Cardiac muscle cell (in vitro differentiated cells and primary cell): ENCODE measurements around the gene KLHL30. TPM values are rescaled to one million over a fixed set of nuclear protein-coding genes. Genes with fewer than 3 reads are reported as not detected.

Experiments used
- DNase-seq, 2 donors: peaks; one replicate each; pipeline versions ENCODE4 v3.0.0 to v3.0.0-alpha.2; 2010 to 2017; ENCODE audit warnings: low read depth in 1 of 2, low spot score in 1 of 2
- H3K27ac ChIP-seq: fragments of 200-600 bp; sonication (generic); 2 replicates; pipeline ENCODE4 v1.5.1; 2016
- H3K27me3 ChIP-seq: fragments of 200-600 bp; sonication (generic); 2 replicates; pipeline ENCODE4 v1.6.0; 2016; ENCODE audit warnings: control low read depth
- H3K36me3 ChIP-seq: fragments of 200-600 bp; sonication (generic); 2 replicates; pipeline ENCODE4 v1.5.1; 2016; ENCODE audit warnings: control low read depth
- H3K4me1 ChIP-seq: fragments of 200-600 bp; sonication (generic); 2 replicates; pipeline ENCODE4 v1.8.1; 2017; ENCODE audit warnings: low read depth, mild to moderate bottlenecking, mixed run types
- H3K4me3 ChIP-seq: fragments of 200-600 bp; sonication (generic); 2 replicates; pipeline ENCODE4 v1.5.1; 2016; ENCODE audit warnings: mild to moderate bottlenecking
- H3K9me3 ChIP-seq: fragments of 200-600 bp; sonication (generic); 2 replicates; pipeline ENCODE4 v1.5.1; 2017; ENCODE audit warnings: low read depth, mild to moderate bottlenecking, control low read depth
- polyA plus RNA-seq: library from polyadenylated mRNA; unstranded; fragments of >200 nt; fragmentation: Nextera tagmentation; extraction: Ambion mirVana; gene quantifications from 2 replicates; pipeline ENCODE4 v1.2.1, GENCODE V29; 2016
- total RNA-seq: library from RNA; depleted of rRNA; stranded (reverse); fragments of >200 nt; gene quantifications from 2 replicates; pipeline ENCODE4 v1.2.3, GENCODE V29; 2016
- TF ChIP-seq, protein P1 (sequence below): IDR thresholded peaks from 2 replicates; pipeline ENCODE4 v1.5.1; 2012; ENCODE audit warnings: low read depth, mild to moderate bottlenecking, low read length

The KLHL30 gene
- total and polyA plus RNA-seq, 2 experiments from 2014 or later = 6.7 to 31.7 TPM

DNA sequence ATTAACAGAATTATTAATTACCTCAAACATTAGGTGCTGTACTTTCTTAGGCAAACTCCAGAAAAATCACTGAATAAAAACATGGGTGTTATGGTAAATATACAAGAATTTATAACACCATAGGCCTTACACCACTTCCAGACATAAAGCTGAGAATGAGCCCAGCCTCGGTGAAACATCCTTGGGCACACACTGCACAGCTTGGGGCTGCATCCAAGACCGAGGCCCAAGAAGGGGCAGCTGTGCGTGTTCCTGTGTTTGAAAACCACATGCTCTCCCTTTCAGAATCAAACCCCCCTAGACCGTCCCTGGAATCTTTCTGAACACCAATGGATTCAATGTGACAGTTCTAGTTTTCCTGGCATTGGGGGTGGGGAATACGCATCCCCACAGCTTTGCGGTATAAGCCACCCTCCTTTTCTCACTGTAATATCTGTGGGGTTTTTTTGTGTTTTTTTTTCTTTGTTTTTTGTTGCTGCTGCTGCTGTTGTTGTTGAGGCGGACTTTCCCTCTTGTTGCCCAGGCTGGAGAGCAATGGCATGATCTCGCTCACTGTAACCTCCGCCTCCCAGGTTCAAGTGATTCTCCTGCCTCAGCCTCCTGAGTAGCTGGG, 33.2 kb downstream of the KLHL30 start:
- Histone ChIP-seq H3K9me3 (no peaks in the 10 kb centered on the region), H3K36me3 (peaks cover 39% of the 10 kb centered on the region), H3K27me3 (no peaks in the 10 kb centered on the region), H3K4me3 (no peak overlapping the region), H3K27ac (no peak overlapping the region), H3K4me1 (no peaks in the 10 kb centered on the region)
- no peak for DNase-seq
- TF ChIP-seq, protein P1, sequence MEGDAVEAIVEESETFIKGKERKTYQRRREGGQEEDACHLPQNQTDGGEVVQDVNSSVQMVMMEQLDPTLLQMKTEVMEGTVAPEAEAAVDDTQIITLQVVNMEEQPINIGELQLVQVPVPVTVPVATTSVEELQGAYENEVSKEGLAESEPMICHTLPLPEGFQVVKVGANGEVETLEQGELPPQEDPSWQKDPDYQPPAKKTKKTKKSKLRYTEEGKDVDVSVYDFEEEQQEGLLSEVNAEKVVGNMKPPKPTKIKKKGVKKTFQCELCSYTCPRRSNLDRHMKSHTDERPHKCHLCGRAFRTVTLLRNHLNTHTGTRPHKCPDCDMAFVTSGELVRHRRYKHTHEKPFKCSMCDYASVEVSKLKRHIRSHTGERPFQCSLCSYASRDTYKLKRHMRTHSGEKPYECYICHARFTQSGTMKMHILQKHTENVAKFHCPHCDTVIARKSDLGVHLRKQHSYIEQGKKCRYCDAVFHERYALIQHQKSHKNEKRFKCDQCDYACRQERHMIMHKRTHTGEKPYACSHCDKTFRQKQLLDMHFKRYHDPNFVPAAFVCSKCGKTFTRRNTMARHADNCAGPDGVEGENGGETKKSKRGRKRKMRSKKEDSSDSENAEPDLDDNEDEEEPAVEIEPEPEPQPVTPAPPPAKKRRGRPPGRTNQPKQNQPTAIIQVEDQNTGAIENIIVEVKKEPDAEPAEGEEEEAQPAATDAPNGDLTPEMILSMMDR = no peak

DNA sequence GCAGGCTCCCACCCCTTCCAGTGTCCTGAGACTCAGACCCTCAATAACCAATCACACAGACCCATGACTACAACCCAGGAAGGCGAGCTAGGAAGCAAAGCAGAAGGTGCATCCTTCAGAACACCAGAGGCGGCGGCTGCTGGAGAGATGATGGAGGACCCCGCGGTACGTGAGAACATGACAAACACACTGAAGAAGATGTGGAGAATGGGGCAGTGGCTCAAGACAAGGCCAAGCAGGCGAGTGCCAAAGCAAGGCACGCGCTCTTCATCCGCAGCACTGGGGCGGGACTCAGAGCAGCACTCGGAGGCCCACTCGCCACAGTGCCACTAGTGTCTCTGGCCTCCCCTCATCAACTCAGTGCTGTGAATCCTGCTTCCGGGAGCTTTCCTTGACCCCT, 34.0 kb downstream of the KLHL30 start:
- Histone ChIP-seq H3K4me3 (no peak overlapping the region), H3K36me3 (peaks cover 43% of the 10 kb centered on the region), H3K27ac (no peak overlapping the region), H3K27me3 (no peaks in the 10 kb centered on the region), H3K9me3 (no peaks in the 10 kb centered on the region), H3K4me1 (no peaks in the 10 kb centered on the region)
- DNase-seq = no peak
- TF ChIP-seq, protein P1 = no peak

DNA sequence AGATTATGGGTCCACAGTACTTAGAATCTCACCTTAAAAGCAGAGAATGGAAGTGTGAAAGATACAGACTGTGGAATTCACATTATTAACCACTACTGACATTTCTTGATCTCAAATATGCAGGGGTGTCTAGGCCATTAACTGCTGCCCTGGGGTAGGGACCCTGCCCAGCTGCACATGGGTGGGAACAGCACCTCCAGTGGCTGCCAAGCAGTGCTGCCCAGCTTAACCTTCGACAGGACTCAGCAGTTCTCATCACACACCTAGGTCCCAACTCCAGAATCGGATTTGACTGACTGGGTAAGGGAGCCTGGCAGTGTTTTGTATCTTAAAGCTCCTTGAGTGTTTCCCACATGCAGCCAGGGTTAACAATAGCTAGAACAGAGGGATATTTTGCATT, 35.2 kb downstream of the KLHL30 start:
- H3K4me3 ChIP-seq = no peak overlapping the region
- H3K4me1 ChIP-seq = no peaks in the 10 kb centered on the region
- no peak overlapping the region for H3K27ac ChIP-seq
- no peak for DNase-seq
- no peaks in the 10 kb centered on the region for H3K27me3 ChIP-seq
- peaks cover 55% of the 10 kb centered on the region for H3K36me3 ChIP-seq
- TF ChIP-seq, protein P1 = no peak
- no peaks in the 10 kb centered on the region for H3K9me3 ChIP-seq

DNA sequence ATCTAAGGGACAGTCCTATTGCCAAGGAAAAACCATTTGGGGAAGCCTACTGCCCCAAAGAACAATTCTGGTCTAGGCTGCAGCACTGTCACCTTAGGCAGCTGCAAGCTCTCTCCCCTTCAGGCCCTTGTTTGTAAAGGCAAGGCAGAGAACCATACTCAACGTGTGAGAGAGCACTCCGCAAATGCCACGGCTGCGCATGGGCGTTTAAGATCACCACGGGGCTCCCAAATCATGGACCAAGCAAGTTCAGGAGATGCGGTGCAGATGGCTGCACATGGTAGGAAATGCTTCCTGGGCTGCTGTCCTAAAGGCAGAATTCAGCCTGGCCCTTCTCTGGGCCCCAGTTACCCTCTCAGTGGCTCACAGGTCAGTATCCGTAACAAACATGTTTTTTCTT, 35.8 kb downstream of the KLHL30 start:
- H3K27ac ChIP-seq = no peak overlapping the region
- H3K4me3 ChIP-seq = no peak overlapping the region
- no peak for DNase-seq
- peaks cover 60% of the 10 kb centered on the region for H3K36me3 ChIP-seq
- no peaks in the 10 kb centered on the region for H3K4me1 ChIP-seq
- TF ChIP-seq, protein P1 = no peak
- no peaks in the 10 kb centered on the region for H3K9me3 ChIP-seq
- no peaks in the 10 kb centered on the region for H3K27me3 ChIP-seq

DNA sequence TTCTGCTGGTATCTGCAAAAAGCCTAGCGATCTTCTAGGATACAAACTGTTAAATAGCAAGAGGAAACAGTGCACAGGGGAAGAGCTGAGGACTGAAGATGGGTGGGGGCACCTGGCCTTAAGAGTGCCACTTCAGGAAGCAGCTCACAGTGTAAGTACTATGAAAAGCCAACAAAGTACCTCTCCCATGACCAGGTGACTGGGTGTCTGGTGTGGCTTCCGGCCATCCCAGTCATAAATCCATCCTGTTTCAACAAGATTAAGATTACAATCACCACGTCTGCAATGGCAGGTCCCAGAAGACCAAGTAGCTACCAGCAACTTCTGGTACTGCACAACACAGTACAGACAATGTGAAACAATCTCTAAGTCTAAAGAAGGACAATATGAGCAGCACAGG, 36.2 kb downstream of the KLHL30 start:
- Histone ChIP-seq H3K4me3 (no peak overlapping the region), H3K9me3 (no peaks in the 10 kb centered on the region), H3K27me3 (no peaks in the 10 kb centered on the region), H3K27ac (no peak overlapping the region), H3K4me1 (no peaks in the 10 kb centered on the region), H3K36me3 (peaks cover 60% of the 10 kb centered on the region)
- TF ChIP-seq, protein P1 = no peak
- DNase-seq = no peak
